SK-N-SH (cell line): ENCODE measurements around the gene PLEKHH1. TPM values are rescaled to one million over a fixed set of nuclear protein-coding genes. Genes with fewer than 3 reads are reported as not detected.

Experiments used
- CTCF ChIA-PET: fragments of 300-600, 350-600 bp; formaldehyde crosslinking; extraction: SDS; loops from one replicate; lab custom pipeline; 2021; lab: Yijun Ruan, JAX
- POLR2A ChIA-PET: fragments of 350-600 bp; sonication (Branson Sonifier 250); formaldehyde crosslinking; extraction: SDS; loops from one replicate; lab custom pipeline; 2020; ENCODE audit warnings: antibody characterized with exemption, inconsistent platforms; lab: Yijun Ruan, JAX
- DNase-seq: peaks from one replicate; pipeline ENCODE4 v3.0.0; 2012
- H2AFZ ChIP-seq: fragments of 200-600 bp; sonication (generic); 2 replicates; pipeline ENCODE4 v1.8.1; 2016; ENCODE audit warnings: antibody characterized with exemption, mild to moderate bottlenecking, low read depth
- H3F3A ChIP-seq: fragments of 200-600 bp; sonication (generic); replicated peaks from 2 replicates; pipeline ENCODE3; 2016; ENCODE audit warnings: antibody characterized with exemption, mild to moderate bottlenecking; ENCODE audit not compliant: insufficient read depth
- H3K27ac ChIP-seq, 2 experiments: fragments of 200-500 bp in 1 of 2; fragments of 200-600 bp in 1 of 2; sonication (Bioruptor generic) in 1 of 2; sonication (generic), shearing (Covaris generic) in 1 of 2; 2 replicates each; pipeline versions ENCODE4 v1.5.1 to v1.6.1; 2014 to 2016; ENCODE audit warnings: low read depth in 2 of 2, inconsistent platforms in 1 of 2, low read length in 1 of 2, mild to moderate bottlenecking in 1 of 2, mixed read lengths in 1 of 2
- H3K27me3 ChIP-seq: fragments of 200-600 bp; sonication (generic), shearing (Covaris generic); 2 replicates; pipeline ENCODE4 v1.6.1; 2016; ENCODE audit warnings: mixed run types; ENCODE audit not compliant: insufficient read depth
- H3K36me3 ChIP-seq, 2 experiments: fragments of 200-500 bp in 1 of 2; fragments of 200-600 bp in 1 of 2; sonication (Bioruptor generic) in 1 of 2; sonication (generic) in 1 of 2; replicated peaks in 1 of 2; 2 replicates each; pipeline versions ENCODE3 to v1.5.1; 2014 to 2016; ENCODE audit warnings: low read length in 1 of 2, mild to moderate bottlenecking in 1 of 2; ENCODE audit not compliant: insufficient read depth in 2 of 2, control insufficient read depth in 1 of 2
- H3K4me1 ChIP-seq, 2 experiments: fragments of 200-500 bp in 1 of 2; fragments of 200-600 bp in 1 of 2; sonication (Bioruptor generic) in 1 of 2; sonication (generic), shearing (Covaris generic) in 1 of 2; 2 replicates each; pipeline versions ENCODE4 v1.5.1 to v1.6.1; 2014 to 2016; ENCODE audit warnings: low read depth in 1 of 2, low read length in 1 of 2, mixed run types in 1 of 2; ENCODE audit not compliant: insufficient read depth in 2 of 2, control insufficient read depth in 1 of 2
- H3K4me2 ChIP-seq: fragments of 200-600 bp; sonication (generic), shearing (Covaris generic); 2 replicates; pipeline ENCODE4 v1.6.1; 2017; ENCODE audit warnings: mixed run types
- H3K4me3 ChIP-seq, 2 experiments: fragments of 200-500 bp in 1 of 2; fragments of 200-600 bp in 1 of 2; sonication (Bioruptor generic) in 1 of 2; sonication (generic), shearing (Covaris generic) in 1 of 2; 2 replicates each; pipeline versions ENCODE4 v1.5.1 to v1.8.1; 2014 to 2016; ENCODE audit warnings: low read depth in 2 of 2, inconsistent platforms in 1 of 2, low read length in 1 of 2, mild to moderate bottlenecking in 1 of 2, mixed read lengths in 1 of 2, moderate library complexity in 1 of 2
- H3K79me2 ChIP-seq: fragments of 200-600 bp; sonication (generic); 2 replicates; pipeline ENCODE4 v1.8.1; 2017; ENCODE audit warnings: mild to moderate bottlenecking; ENCODE audit not compliant: insufficient read depth
- H3K9ac ChIP-seq: fragments of 200-600 bp; sonication (generic); 2 replicates; pipeline ENCODE4 v1.6.1; 2017; ENCODE audit warnings: mixed run types
- H3K9me2 ChIP-seq: fragments of 200-600 bp; sonication (generic); 2 replicates; pipeline ENCODE4 v1.6.1; 2017; ENCODE audit warnings: mixed run types
- H3K9me3 ChIP-seq: fragments of 200-600 bp; sonication (generic); 2 replicates; pipeline ENCODE4 v1.6.1; 2017; ENCODE audit warnings: mixed run types, mild to moderate bottlenecking, moderate library complexity
- H4K20me1 ChIP-seq: fragments of 200-600 bp; sonication (generic); 2 replicates; pipeline ENCODE4 v1.6.1; 2017; ENCODE audit warnings: mild to moderate bottlenecking, mixed run types; ENCODE audit not compliant: insufficient read depth
- CHD2 ChIP-seq: fragments of 150-350 bp; IDR thresholded peaks from 2 replicates; pipeline ENCODE4 v1.6.1; 2018; ENCODE audit warnings: low read length; ENCODE audit not compliant: partially characterized antibody
- ELF1 ChIP-seq: IDR thresholded peaks from 2 replicates; pipeline ENCODE4 v1.4.0; 2012
- EP300 ChIP-seq, 2 experiments: IDR thresholded peaks; 2 replicates each; pipeline versions ENCODE4 v1.4.0 to v1.6.1; 2012; ENCODE audit warnings: borderline replicate concordance in 1 of 2, low read depth in 1 of 2, low read length in 1 of 2
- EZH2phosphoT487 ChIP-seq: fragments of 200-600 bp; sonication (generic); IDR thresholded peaks from 2 replicates; pipeline ENCODE4 v1.6.1; 2017; ENCODE audit warnings: low read depth, mixed run types, mild to moderate bottlenecking, antibody characterized with exemption, moderate library complexity, borderline replicate concordance
- FOXJ3 ChIP-seq: sonication (generic); formaldehyde crosslinking; IDR thresholded peaks from 2 replicates; pipeline ENCODE4 v1.5.1; 2020; ENCODE audit warnings: mild to moderate bottlenecking, missing genetic modification reagents
- FOXM1 ChIP-seq: IDR thresholded peaks from 2 replicates; pipeline ENCODE4 v1.4.0; 2012; ENCODE audit warnings: low read depth, mild to moderate bottlenecking
- GATA2 ChIP-seq: sonication (generic); formaldehyde crosslinking; IDR thresholded peaks from 2 replicates; pipeline ENCODE4 v1.5.0; 2020; ENCODE audit warnings: mild to moderate bottlenecking, missing genetic modification reagents
- IRF3 ChIP-seq: fragments of 150-350 bp; IDR thresholded peaks from 2 replicates; pipeline ENCODE4 v1.6.1; 2016; ENCODE audit warnings: mild to moderate bottlenecking, low read depth, low read length
- JUND ChIP-seq: IDR thresholded peaks from 2 replicates; pipeline ENCODE4 v1.4.0; 2012
- MEF2A ChIP-seq: IDR thresholded peaks from 2 replicates; pipeline ENCODE4 v1.4.0; 2012; ENCODE audit warnings: low read depth, borderline replicate concordance
- MXI1 ChIP-seq: IDR thresholded peaks from 2 replicates; pipeline ENCODE4 v1.6.1; 2012; ENCODE audit warnings: mild to moderate bottlenecking, low read depth, low read length, improper control_type of control experiment
- NFIC ChIP-seq: IDR thresholded peaks from 2 replicates; pipeline ENCODE4 v1.4.0; 2012; ENCODE audit warnings: borderline replicate concordance
- PBX3 ChIP-seq: IDR thresholded peaks from 2 replicates; pipeline ENCODE4; 2012
- RAD21 ChIP-seq: IDR thresholded peaks from 2 replicates; pipeline ENCODE4 v1.6.1; 2012; ENCODE audit warnings: mild to moderate bottlenecking, low read length
- RCOR1 ChIP-seq: fragments of 150-350 bp; IDR thresholded peaks from 2 replicates; pipeline ENCODE4 v1.6.1; 2017; ENCODE audit warnings: antibody characterized with exemption, low read length
- SIN3A ChIP-seq: IDR thresholded peaks from 2 replicates; pipeline ENCODE4 v1.6.1; 2012; ENCODE audit warnings: low read depth, mild to moderate bottlenecking, low read length, moderate library complexity, borderline replicate concordance
- SMC3 ChIP-seq: IDR thresholded peaks from 2 replicates; pipeline ENCODE4 v1.6.1; 2012; ENCODE audit warnings: low read depth, low read length, improper control_type of control experiment
- TCF12 ChIP-seq: IDR thresholded peaks from 2 replicates; pipeline ENCODE4 v1.4.0; 2012
- YY1 ChIP-seq: IDR thresholded peaks from 2 replicates; pipeline ENCODE4 v1.4.0; 2012; ENCODE audit warnings: low read depth, mild to moderate bottlenecking
- ZBTB33 ChIP-seq: IDR thresholded peaks from 2 replicates; pipeline ENCODE4 v1.4.0; 2012; ENCODE audit warnings: low read depth, borderline replicate concordance
- WGBS: methylation state at CpG from one replicate; pipeline ENCODE4 v1.1.6; 2017; ENCODE audit warnings: low lambda C conversion rate; 5-methylcytosine and 5-hydroxymethylcytosine counted together
- polyA plus RNA-seq, 3 experiments: library from polyadenylated mRNA; depleted of rRNA; stranded (reverse); fragments of >200 nt; gene quantifications; 2 replicates each; pipeline ENCODE4 v1.2.3, GENCODE V29; 2012

PLEKHH1 gene
- polyA plus RNA-seq, 1 of the 3 experiments (the other 2 are of a cell fraction) = 1.6 TPM

- no peak overlapping the region for H2AFZ ChIP-seq
- no peaks in the 10 kb centered on the region for H3K27me3 ChIP-seq
- no peaks in the 10 kb centered on the region for H3F3A ChIP-seq
- no peak overlapping the region for H3K4me3 ChIP-seq
- H3K9me2 ChIP-seq = no peaks in the 10 kb centered on the region
- POLR2A ChIA-PET = no interaction called here
- no peaks in the 10 kb centered on the region for H3K79me2 ChIP-seq
- no peak overlapping the region for H3K27ac ChIP-seq
- no peaks in the 10 kb centered on the region for H3K4me1 ChIP-seq
- H3K36me3 ChIP-seq = no peaks in the 10 kb centered on the region
- no peak overlapping the region for H3K9ac ChIP-seq
- H3K4me2 ChIP-seq = no peak overlapping the region
- DNase-seq = no peak
- no peaks in the 10 kb centered on the region for H3K9me3 ChIP-seq
- no peak for TF ChIP-seq FOXJ3 (CRISPR knock-in tag)
- no peak for TF ChIP-seq IRF3
- no peak for TF ChIP-seq SMC3
- no peak for TF ChIP-seq ZBTB33
- no peak for TF ChIP-seq EZH2phosphoT487
- no peak for TF ChIP-seq CHD2
- TF ChIP-seq NFIC = no peak
- TF ChIP-seq RAD21 = no peak
- TF ChIP-seq FOXM1 = no peak
- TF ChIP-seq MEF2A = no peak
- no peaks in the 10 kb centered on the region for H4K20me1 ChIP-seq
- CTCF ChIA-PET = interaction anchor here (1.7 kb wide), 1 partner anchor 124 kb away, joined by 7 read pairs; no protein-coding TSS in a partner anchor
- WGBS = 78% methylated on average over 3 of the region's 3 CpGs
These were observed 18.0 kb downstream of the PLEKHH1 start for GRCh38 chr14:67551123-67551522.

GRCh38 chr14:67551940-67552339, 18.9 kb downstream of the PLEKHH1 start:
- no peak for DNase-seq
- H3K9me3 ChIP-seq = no peaks in the 10 kb centered on the region
- H2AFZ ChIP-seq = no peak overlapping the region
- TF ChIP-seq JUND = no peak
- no peak for TF ChIP-seq PBX3
- no peak for TF ChIP-seq TCF12
- no peak for TF ChIP-seq MXI1
- TF ChIP-seq GATA2 (CRISPR knock-in tag) = no peak
- no peak for TF ChIP-seq RCOR1
- TF ChIP-seq ELF1 = no peak
- no peak for TF ChIP-seq EP300 (IDR thresholded peaks at IDR 0.05; ENCODE audit: borderline replicate concordance in 1 of 2, low read depth in 1 of 2, low read length in 1 of 2)
- TF ChIP-seq MEF2A = no peak
- TF ChIP-seq YY1 = no peak
- TF ChIP-seq SIN3A = no peak
- TF ChIP-seq EZH2phosphoT487 = no peak
- TF ChIP-seq FOXJ3 (CRISPR knock-in tag) = no peak
- no peaks in the 10 kb centered on the region for H3K9me2 ChIP-seq
- POLR2A ChIA-PET = no interaction called here
- CTCF ChIA-PET = interaction anchor here (1.7 to 2.0 kb wide), 2 partner anchors 19 to 125 kb away, joined by 7 to 8 read pairs; no protein-coding TSS in a partner anchor
- H3K4me2 ChIP-seq = no peak overlapping the region
- no peaks in the 10 kb centered on the region for H3K36me3 ChIP-seq
- H3K79me2 ChIP-seq = no peaks in the 10 kb centered on the region
- no peak overlapping the region for H3K9ac ChIP-seq
- no peak overlapping the region for H3K4me3 ChIP-seq
- H3K27me3 ChIP-seq = no peaks in the 10 kb centered on the region
- no peak overlapping the region for H3K27ac ChIP-seq
- 83% methylated on average over 3 of the region's 3 CpGs for WGBS
- no peaks in the 10 kb centered on the region for H3K4me1 ChIP-seq
- H3F3A ChIP-seq = no peaks in the 10 kb centered on the region
- H4K20me1 ChIP-seq = no peaks in the 10 kb centered on the region
